Thoracic aorta (tissue), 2 donors: Measurements from ENCODE around the gene ZBTB45. TPM values are rescaled to one million over a fixed set of nuclear protein-coding genes. Genes with fewer than 3 reads are reported as not detected.

ENCODE experiments used
- ATAC-seq: fragments of 150-250 bp; one replicate; pipeline ENCODE4 v1.8.0; 2017; ENCODE audit warnings: low read depth; ENCODE audit not compliant: insufficient number of reproducible peaks, low FRiP score
- DNase-seq: peaks from one replicate; pipeline ENCODE4 v3.0.0-alpha.2; 2020; ENCODE audit warnings: low spot score
- H3K27ac ChIP-seq, 2 donors: fragments of 200-600 bp; sonication (generic); 1 replicate in 1 of 2; 2 replicates in 1 of 2; pipeline ENCODE4 v1.5.1; 2016; ENCODE audit warnings: mild to moderate bottlenecking in 2 of 2, moderate library complexity in 2 of 2
- H3K27me3 ChIP-seq: fragments of 200-600 bp; sonication (generic); replicated peaks from 2 replicates; pipeline ENCODE4 v1.6.0; 2016; ENCODE audit warnings: mild to moderate bottlenecking; ENCODE audit not compliant: insufficient read depth
- H3K36me3 ChIP-seq: fragments of 200-600 bp; sonication (generic); one replicate; pipeline ENCODE4 v1.5.1; 2016
- H3K4me1 ChIP-seq, 2 donors: fragments of 200-600 bp; sonication (generic); 1 replicate in 1 of 2; 2 replicates in 1 of 2; pipeline versions ENCODE4 v1.5.1 to v1.6.0; 2016; ENCODE audit warnings: low read depth in 2 of 2, mild to moderate bottlenecking in 1 of 2; ENCODE audit not compliant: control insufficient read depth in 1 of 2
- H3K4me3 ChIP-seq: fragments of 200-600 bp; sonication (generic); 2 replicates; pipeline ENCODE4 v1.5.1; 2016; ENCODE audit warnings: mild to moderate bottlenecking
- H3K9me3 ChIP-seq: fragments of 200-600 bp; sonication (generic); 2 replicates; pipeline ENCODE4 v1.5.1; 2016
- total RNA-seq, 2 donors: library from RNA; depleted of rRNA; stranded (reverse); fragments of >200 nt; gene quantifications; one replicate each; pipeline versions ENCODE4 v1.1.0 to v1.2.3, GENCODE V29; 2016
- TF ChIP-seq, protein P1 (sequence below): fragments of 200-600 bp; sonication (generic); IDR thresholded peaks from one replicate; pipeline ENCODE4 v1.5.1; 2019; ENCODE audit warnings: antibody characterized with exemption

Gene ZBTB45
- total RNA-seq, 2 donors from 2014 or later = 10.4 to 10.9 TPM

DNA sequence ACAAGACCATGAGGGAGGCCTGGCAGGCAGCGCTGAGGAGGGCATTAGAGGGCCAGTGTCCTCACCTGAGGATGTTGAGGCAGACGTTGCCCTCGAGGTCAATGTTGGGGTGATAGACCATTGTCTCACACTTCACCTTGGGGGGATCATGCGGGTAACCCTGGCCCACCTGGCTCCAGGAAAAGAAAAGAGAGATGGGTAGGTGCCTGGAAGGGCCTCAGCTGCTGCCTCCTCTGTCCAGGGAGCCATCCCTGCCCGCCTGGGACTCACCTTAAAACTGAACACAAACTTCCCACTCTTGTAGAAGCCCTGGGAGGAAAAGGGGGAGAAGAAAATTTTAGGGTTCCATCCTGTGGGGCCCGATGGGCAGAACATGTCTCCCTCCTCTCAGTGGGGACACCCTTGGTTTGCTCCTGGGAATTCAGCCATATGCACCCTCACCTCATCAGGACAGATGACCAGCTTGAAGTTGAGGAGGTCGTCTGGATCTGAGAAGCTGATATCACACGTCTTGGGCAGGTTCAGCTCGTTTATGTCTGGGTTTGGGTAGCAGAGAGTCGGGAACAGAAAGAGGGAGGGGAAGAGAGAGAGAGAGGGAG, 37.1 kb upstream of the ZBTB45 start:
- DNase-seq = no peak
- H3K4me3 ChIP-seq = peak overlapping the region; percentile 95
- peak overlapping the region; percentile 99 to 100 for H3K27ac ChIP-seq
- H3K4me1 ChIP-seq = peaks cover 30 to 57% of the 10 kb centered on the region in 2 donors
- TF ChIP-seq, protein P1, sequence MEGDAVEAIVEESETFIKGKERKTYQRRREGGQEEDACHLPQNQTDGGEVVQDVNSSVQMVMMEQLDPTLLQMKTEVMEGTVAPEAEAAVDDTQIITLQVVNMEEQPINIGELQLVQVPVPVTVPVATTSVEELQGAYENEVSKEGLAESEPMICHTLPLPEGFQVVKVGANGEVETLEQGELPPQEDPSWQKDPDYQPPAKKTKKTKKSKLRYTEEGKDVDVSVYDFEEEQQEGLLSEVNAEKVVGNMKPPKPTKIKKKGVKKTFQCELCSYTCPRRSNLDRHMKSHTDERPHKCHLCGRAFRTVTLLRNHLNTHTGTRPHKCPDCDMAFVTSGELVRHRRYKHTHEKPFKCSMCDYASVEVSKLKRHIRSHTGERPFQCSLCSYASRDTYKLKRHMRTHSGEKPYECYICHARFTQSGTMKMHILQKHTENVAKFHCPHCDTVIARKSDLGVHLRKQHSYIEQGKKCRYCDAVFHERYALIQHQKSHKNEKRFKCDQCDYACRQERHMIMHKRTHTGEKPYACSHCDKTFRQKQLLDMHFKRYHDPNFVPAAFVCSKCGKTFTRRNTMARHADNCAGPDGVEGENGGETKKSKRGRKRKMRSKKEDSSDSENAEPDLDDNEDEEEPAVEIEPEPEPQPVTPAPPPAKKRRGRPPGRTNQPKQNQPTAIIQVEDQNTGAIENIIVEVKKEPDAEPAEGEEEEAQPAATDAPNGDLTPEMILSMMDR = no peak
- H3K27me3 ChIP-seq = no peaks in the 10 kb centered on the region
- H3K36me3 ChIP-seq = peaks cover 20% of the 10 kb centered on the region
- H3K9me3 ChIP-seq = no peaks in the 10 kb centered on the region
- ATAC-seq = no peak

DNA sequence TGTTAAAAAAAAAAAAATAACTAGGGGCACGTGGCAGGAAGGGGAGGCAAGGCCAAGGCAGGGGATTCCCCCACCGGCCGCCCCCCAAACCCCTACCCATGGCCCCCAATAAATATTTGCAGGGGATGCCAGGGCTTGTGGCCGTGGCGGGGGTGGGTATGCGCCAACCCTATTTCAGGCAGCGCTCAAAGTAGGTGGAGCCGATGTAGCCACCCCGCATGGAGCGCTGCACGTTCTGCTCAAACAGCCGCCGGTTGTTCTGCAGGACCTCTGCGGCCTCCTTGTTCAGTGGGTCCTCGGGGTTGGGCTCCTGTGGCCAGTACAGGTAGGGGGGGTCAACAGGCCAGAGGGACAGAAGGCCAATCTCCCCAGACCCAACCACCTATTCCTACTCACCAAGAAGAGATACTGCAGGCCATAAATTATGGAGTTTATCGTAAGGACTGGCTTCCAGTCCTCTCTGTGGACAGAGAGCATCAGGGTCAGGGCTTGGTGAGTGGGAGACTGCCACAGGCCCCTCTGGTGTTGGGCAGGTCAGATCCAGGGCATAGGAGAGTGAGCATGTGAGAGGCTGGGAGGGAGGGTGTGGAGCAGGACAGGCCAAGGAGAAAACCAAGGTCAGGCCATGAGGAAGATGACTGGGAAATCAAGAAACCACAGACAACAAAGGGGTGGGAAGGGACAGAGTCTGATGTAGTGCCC, 36.5 kb upstream of the ZBTB45 start:
- TF ChIP-seq, protein P1 = no peak
- DNase-seq = no peak
- Histone ChIP-seq H3K27ac (peak overlapping the region; percentile 91 to 99), H3K4me1 (peaks cover 29 to 50% of the 10 kb centered on the region in 2 donors), H3K27me3 (no peaks in the 10 kb centered on the region), H3K4me3 (no peak overlapping the region), H3K9me3 (no peaks in the 10 kb centered on the region), H3K36me3 (peaks cover 27% of the 10 kb centered on the region)
- no peak for ATAC-seq

DNA sequence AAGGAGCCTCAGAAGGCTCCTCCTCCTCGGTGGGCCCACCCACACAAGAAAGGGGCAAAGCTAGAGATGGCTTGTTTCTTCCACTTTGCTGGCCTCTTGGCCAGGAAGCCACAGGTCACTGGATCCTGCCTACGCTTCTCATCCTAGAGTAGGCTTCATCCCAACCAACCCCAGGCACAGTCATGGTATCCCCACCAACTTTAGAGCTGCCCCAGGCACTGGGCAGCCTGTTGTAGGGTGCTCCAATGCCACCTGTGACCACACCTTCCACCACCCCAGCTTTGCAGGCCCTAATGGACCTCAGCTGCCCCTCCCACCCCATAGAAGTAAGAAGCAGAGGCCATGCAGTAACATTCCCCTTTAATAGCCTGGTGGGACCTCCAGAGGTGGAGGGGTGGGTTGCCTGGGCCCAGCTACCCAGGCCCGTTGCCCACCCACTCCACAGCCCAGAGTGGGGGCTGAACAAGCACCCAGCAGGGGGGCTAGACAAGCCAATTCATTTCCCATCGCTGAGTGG, 35.8 kb upstream of the ZBTB45 start:
- no peaks in the 10 kb centered on the region for H3K9me3 ChIP-seq
- peak overlapping the region; percentile 80 to 91 for H3K27ac ChIP-seq
- no peak for ATAC-seq
- no peak for DNase-seq
- peaks cover 29 to 49% of the 10 kb centered on the region in 2 donors for H3K4me1 ChIP-seq
- peaks cover 32% of the 10 kb centered on the region for H3K36me3 ChIP-seq
- TF ChIP-seq, protein P1 = no peak
- no peaks in the 10 kb centered on the region for H3K27me3 ChIP-seq
- H3K4me3 ChIP-seq = peak overlapping the region; percentile 84

DNA sequence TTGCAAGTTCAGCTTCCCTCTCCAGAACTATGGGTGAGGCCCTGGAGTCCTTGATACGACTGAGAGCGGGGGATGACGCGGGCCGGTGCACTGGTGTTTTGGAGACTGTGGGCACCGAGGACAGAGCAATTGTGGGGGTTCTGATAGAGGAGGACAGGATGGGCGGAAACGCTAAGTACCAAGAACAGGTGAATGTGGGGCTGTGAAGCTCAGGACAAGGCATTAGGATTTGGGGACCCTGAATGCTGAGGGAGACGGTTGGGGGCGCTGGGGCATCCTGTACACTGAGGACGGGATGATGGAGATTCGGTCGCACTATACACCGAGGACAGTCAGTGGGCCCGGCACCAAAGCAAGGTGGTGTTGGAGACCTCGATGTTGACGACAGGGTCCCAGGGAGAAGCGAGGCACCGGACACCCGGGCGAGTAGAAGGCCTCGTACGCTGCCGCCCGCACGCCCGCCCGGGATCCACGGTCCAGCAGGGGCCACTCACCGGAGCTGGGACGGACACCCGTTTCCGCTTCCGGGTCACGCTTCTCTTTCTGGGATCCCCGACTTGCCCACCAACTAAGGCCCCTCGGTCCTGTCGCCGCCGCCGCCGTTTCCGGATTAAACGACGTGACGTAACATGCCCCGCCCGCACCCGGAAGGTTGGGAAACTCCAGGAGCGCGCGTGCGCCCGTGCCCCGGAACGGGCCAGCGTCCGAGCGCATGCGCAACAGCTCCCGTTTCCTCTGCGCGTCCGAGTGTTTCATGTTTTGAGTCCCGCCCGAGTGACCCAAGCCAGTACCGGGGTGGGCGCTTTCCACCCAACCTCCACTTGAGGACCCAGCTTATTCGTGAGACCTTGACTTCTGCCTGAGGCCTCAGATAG, 35.1 kb upstream of the ZBTB45 start, which contains the start of gene CHMP2A:
Gene CHMP2A, minus strand, starts transcription at position 612 of the 875 bp plus-strand sequence. CDS start 893 bp downstream, outside the sequence.
- Histone ChIP-seq H3K36me3 (peaks cover 39% of the 10 kb centered on the region), H3K4me3 (peak within 1 kb of the TSS; percentile 84), H3K27ac (peak within 1 kb of the TSS; percentile 80 to 91), H3K4me1 (peaks cover 25 to 42% of the 10 kb centered on the region in 2 donors), H3K9me3 (no peaks in the 10 kb centered on the region), H3K27me3 (no peaks in the 10 kb centered on the region)
- peak; percentile 51 for ATAC-seq
- peak; percentile 93 for DNase-seq
- TF ChIP-seq, protein P1 = no peak
